ENCODE measurements around the gene GIPC1. TPM values are rescaled to one million over a fixed set of nuclear protein-coding genes. Genes with fewer than 3 reads are reported as not detected.
A peak's percentile ranks its signal among the peaks of the same experiment; 100 is the strongest.

The GIPC1 gene
- total and polyA plus RNA-seq, 2 of the 4 experiments (the other 2 are of a cell fraction) = 74.2 to 133 TPM

DNA sequence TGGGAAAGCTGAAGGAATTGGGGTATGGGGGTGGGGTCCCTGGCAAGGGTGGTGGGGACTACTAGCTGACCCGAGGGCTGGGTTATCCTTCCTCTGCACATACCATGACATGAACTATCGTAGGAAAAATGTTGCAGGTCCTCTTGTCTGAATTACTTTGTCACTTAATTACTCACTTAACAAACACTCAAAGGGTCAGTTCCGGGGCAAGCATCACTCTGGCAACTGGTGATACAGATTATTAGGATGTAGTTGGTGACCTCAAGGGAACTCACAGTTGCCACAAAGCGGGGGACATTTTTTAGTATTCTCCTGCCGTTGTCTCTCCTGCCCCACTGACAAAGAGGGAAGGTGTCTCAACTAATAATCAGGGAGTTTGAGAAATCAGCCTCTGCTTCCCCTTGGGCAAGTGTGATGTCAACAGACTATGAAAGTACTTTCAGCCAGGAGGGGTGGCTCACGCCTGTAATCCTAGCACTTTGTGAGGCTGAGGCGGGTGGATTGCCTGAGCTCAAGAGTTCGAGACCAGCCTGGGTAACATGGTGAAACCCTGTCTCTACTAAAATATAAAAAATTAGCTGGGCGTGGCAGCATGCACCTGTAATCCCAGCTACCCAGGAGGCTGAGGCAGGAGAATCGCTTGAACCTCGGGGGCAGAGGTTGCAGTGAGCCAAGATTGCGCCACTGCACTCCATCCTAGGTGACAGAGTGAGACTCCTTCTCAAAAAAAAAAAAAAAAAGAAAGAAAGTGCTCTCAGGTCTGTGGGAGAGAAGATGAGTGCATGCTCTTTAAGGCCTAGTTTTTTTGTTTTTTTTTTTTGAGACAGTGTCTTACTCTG is 12.0 kb upstream of the GIPC1 start:
- Histone ChIP-seq H3K27ac (ENCODE audit: insufficient read depth, low read length) (peak overlapping the region; percentile 29), H2AFZ (replicated peaks; ENCODE audit: low read length, poor library complexity) (no peak overlapping the region), H3K9ac (ENCODE audit: low read depth, low read length) (no peak overlapping the region), H3K23ac (ENCODE audit: low read depth, low read length) (no peak overlapping the region), H2BK5ac (ENCODE audit: low read depth, low read length, poor library complexity, severe bottlenecking) (peak overlapping the region; percentile 33), H3K27me3 (ENCODE audit: control insufficient read depth, insufficient read depth, low read length) (no peaks in the 10 kb centered on the region), H3K9me3 (ENCODE audit: control insufficient read depth, insufficient read depth, low read length) (no peaks in the 10 kb centered on the region), H2AK9ac (replicated peaks; ENCODE audit: low read depth, low read length, poor library complexity) (no peak overlapping the region), H3K56ac (ENCODE audit: extremely low read depth, insufficient read depth, low read length) (no peak overlapping the region), H2BK20ac (ENCODE audit: low read depth, low read length) (peak overlapping the region; percentile 9), H3K18ac (ENCODE audit: low read depth, low read length) (no peak overlapping the region), H4K91ac (ENCODE audit: insufficient read depth, low read depth, low read length) (peak overlapping the region; percentile 88; the same call in 1 of the 2 replicates), H3K4ac (ENCODE audit: low read depth, low read length) (peak overlapping the region; percentile 92), H2BK120ac (ENCODE audit: low read depth, low read length) (peak overlapping the region; percentile 65), H3K36me3 (ENCODE audit: control insufficient read depth, insufficient read depth, low read length) (no peaks in the 10 kb centered on the region), H4K5ac (ENCODE audit: low read depth, low read length) (no peak overlapping the region), H2BK15ac (ENCODE audit: low read depth, low read length) (0 out of 3 replicates have a peak overlapping the region, but pooled peaks have one; percentile 2), H3K4me3 (ENCODE audit: insufficient read depth, low read depth, low read length) (no peak overlapping the region), H4K8ac (ENCODE audit: low read depth in 2 of 2, low read length in 2 of 2) (peak overlapping the region in 1 of 2 experiments; percentile 67; a peak in 2 of 4 replicates), H3K79me1 (ENCODE audit: low read depth in 1 of 2, low read length in 2 of 2) (peaks cover 0 to 17% of the 10 kb centered on the region in 2 experiments; a peak in 2 of 4 replicates), H3K9me1 (ENCODE audit: insufficient read depth, low read length) (peaks cover 10% of the 10 kb centered on the region; the same call in 1 of the 2 replicates), H3K4me2 (ENCODE audit: low read depth, low read length) (no peak overlapping the region; the same call in 1 of the 2 replicates), H2AK5ac (ENCODE audit: low read depth, low read length) (peak overlapping the region; percentile 85), H4K20me1 (ENCODE audit: insufficient read depth, low read length) (0 out of 2 replicates have a peak, but pooled peaks cover 4% of the 10 kb centered on the region), H3K14ac (replicated peaks; ENCODE audit: low read depth, low read length) (no peak overlapping the region), H3K4me1 (ENCODE audit: control insufficient read depth, insufficient read depth, low read length) (peaks cover 16% of the 10 kb centered on the region)
- ChIA-PET POLR2A (ENCODE audit: unreplicated experiment) (interaction anchor here (0.8 kb wide), 1 partner anchor 11 kb away, joined by 20 read pairs; no protein-coding TSS in a partner anchor), CTCF (no interaction called here)
- dilution Hi-C loops (cut with HindIII; ENCODE audit: low sequenced_read_pairs, unreplicated experiment) = no loop called here
- TF ChIP-seq CEBPB (IDR thresholded peaks at IDR 0.05; ENCODE audit: low read depth, low read length) (no peak), RAD21 (IDR thresholded peaks at IDR 0.05; ENCODE audit: low read length) (no peak), BHLHE40 (IDR thresholded peaks at IDR 0.05; ENCODE audit: low read depth, low read length) (no peak), NFE2L2 (IDR thresholded peaks at IDR 0.05; ENCODE audit: low read depth, low read length) (no peak), CHD1 (IDR thresholded peaks at IDR 0.05; ENCODE audit: low read depth, low read length) (no peak)
- TF ChIP-seq, protein P1, sequence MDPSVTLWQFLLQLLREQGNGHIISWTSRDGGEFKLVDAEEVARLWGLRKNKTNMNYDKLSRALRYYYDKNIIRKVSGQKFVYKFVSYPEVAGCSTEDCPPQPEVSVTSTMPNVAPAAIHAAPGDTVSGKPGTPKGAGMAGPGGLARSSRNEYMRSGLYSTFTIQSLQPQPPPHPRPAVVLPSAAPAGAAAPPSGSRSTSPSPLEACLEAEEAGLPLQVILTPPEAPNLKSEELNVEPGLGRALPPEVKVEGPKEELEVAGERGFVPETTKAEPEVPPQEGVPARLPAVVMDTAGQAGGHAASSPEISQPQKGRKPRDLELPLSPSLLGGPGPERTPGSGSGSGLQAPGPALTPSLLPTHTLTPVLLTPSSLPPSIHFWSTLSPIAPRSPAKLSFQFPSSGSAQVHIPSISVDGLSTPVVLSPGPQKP (IDR thresholded peaks at IDR 0.05; ENCODE audit: borderline replicate concordance, low read depth, low read length) = no peak
- in situ Hi-C loops (cut with MboI; ENCODE audit: low sequenced_read_pairs) = no loop called here
- 42% methylated on average over 3 of the region's 12 CpGs; no CpG with 5 or more reads in 1 of the 2 experiments for WGBS, 2 experiments (ENCODE audit: extremely low coverage in 2 of 2, insufficient read length in 1 of 2)
- ATAC-seq (ENCODE audit: low read depth) = peak; percentile 19
- intact Hi-C loops (cut with micrococcal nuclease) = no loop called here
- BruUV-seq (replicated peaks) = no TSS peak
- peak; percentile 67 for DNase-seq
